ENCODE results near the gene RASD1. TPM values are rescaled to one million over a fixed set of nuclear protein-coding genes. Genes with fewer than 3 reads are reported as not detected.

Gene RASD1
- total and polyA plus RNA-seq, 7 experiments from 2014 or later: 0.35 to 2.5 (median 1.0) TPM; not detected in 2

DNA sequence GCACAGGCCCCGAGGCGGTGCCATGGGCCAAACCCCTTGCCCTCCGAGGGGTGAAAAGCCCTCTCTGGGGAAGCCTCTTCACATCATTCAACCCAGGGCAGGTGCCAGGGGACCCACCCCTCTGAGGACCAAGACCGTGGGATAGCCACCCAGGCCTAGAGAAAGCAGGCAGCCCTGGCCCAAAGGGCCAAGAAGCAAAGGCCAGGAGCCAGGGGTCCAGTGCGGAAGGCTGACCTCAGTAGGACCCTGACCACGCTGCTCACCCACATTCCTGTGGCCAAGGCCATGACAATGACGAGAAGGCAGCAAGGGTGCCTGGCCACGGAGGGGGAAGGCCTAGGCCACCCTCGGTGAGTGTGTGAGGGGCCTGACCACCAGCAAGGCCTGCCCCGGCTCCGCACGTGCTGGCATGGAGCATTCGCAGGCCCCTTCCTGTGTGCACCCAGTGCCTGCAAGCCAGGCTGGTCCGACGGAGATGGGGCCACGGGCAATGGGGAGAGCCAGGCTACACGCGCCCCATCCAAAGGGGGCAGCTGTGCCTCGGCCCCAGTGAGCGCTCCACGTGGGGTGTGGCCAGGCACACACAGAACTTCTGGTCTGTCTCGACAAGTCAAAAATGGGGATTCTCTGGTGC lies 24.5 kb upstream of the RASD1 start:
- Histone ChIP-seq H3K4me3 (ENCODE audit: low read length) (no peak overlapping the region), H3K9me3 (ENCODE audit: control insufficient read depth in 2 of 3, low read length in 3 of 3) (no peaks in the 10 kb centered on the region), H3K27ac (ENCODE audit: low read depth, low read length) (no peak overlapping the region), H3K36me3 (ENCODE audit: control insufficient read depth in 2 of 3, insufficient read depth in 3 of 3, low read length in 3 of 3) (no peaks in the 10 kb centered on the region), H3K27me3 (ENCODE audit: control insufficient read depth in 2 of 2, insufficient read depth in 2 of 2, low read length in 2 of 2) (no peaks in the 10 kb centered on the region), H3K4me1 (ENCODE audit: control insufficient read depth in 2 of 2, insufficient read depth in 2 of 2, low read length in 2 of 2) (no peaks in the 10 kb centered on the region)
- Mint-ChIP-seq H3K4me1 (no peaks in the 10 kb centered on the region), H3K27ac (no peak overlapping the region), H3K27me3 (no peaks in the 10 kb centered on the region), H3K36me3 (peaks cover 0 to 11% (median 0%) of the 10 kb centered on the region in 5 donors), H3K9me3 (peaks cover 0 to 3% (median 0%) of the 10 kb centered on the region in 11 donors), H3K4me3 (no peak overlapping the region)
- ATAC-seq: no peak
- intact Hi-C loops (cut with micrococcal nuclease): no loop called here
- POLR2A ChIA-PET: no interaction called here
- CTCF ChIA-PET: no interaction called here
- no peak for DNase-seq

DNA sequence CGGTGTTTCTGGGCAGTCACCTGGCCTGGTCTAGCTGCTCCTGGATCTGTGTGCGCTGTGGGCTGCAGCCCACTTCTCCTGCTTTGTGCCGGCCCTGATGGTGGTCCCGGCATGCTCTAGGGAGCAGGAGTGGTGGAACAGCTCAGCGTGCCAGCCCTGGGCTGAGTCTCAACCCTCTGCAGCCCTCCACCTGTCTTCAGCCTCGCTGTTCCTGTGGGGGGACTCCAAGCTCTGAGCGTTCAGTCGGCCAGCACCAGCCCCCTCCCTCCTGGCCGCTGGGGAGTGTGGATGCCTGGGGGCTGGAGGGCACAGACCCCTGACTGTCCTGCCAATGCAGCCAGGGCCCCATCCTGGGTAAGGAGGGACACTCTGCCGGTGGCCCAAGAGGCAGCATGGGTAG lies 23.7 kb upstream of the RASD1 start:
- H3K9me3 Mint-ChIP-seq: no peaks in the 10 kb centered on the region
- H3K4me3 Mint-ChIP-seq: no peak overlapping the region
- POLR2A ChIA-PET: no interaction called here
- no peak overlapping the region for H3K27ac ChIP-seq (ENCODE audit: low read depth, low read length)
- CTCF ChIA-PET: no interaction called here
- no peak for ATAC-seq
- H3K27me3 ChIP-seq (ENCODE audit: control insufficient read depth in 2 of 2, insufficient read depth in 2 of 2, low read length in 2 of 2): no peaks in the 10 kb centered on the region
- no peaks in the 10 kb centered on the region for H3K4me1 Mint-ChIP-seq
- H3K27ac Mint-ChIP-seq: no peak overlapping the region
- DNase-seq: peak in 1 of 9 donors; percentile 6
- no peak overlapping the region for H3K4me3 ChIP-seq (ENCODE audit: low read length)
- H3K27me3 Mint-ChIP-seq: no peaks in the 10 kb centered on the region
- H3K36me3 Mint-ChIP-seq: peaks cover 0 to 11% (median 0%) of the 10 kb centered on the region in 5 donors
- H3K36me3 ChIP-seq (ENCODE audit: control insufficient read depth in 2 of 3, insufficient read depth in 3 of 3, low read length in 3 of 3): no peaks in the 10 kb centered on the region
- intact Hi-C loops (cut with micrococcal nuclease): no loop called here
- H3K9me3 ChIP-seq (ENCODE audit: control insufficient read depth in 2 of 3, low read length in 3 of 3): no peaks in the 10 kb centered on the region
- no peaks in the 10 kb centered on the region for H3K4me1 ChIP-seq (ENCODE audit: control insufficient read depth in 2 of 2, insufficient read depth in 2 of 2, low read length in 2 of 2)

DNA sequence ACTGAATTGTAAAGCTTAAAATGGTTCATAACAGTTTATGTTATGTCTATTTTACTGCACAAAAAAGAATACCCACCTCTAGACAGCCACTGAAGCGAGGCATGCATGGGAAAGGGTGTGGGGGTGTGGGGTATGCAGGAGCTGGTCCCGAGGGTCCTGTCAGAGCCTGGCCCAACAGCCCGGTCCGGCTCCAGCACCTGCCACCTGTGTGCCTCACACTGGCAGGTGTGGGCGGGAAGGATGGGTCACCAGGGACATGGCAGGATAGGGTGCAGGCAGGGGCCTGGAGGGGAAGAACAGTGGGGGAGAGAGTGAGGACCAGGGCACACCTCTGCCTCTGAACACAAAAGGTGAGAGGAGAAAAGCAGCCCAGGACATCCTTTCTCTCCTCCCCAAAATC lies 22.8 kb upstream of the RASD1 start:
- H3K4me1 Mint-ChIP-seq: no peaks in the 10 kb centered on the region
- ATAC-seq: no peak

DNA sequence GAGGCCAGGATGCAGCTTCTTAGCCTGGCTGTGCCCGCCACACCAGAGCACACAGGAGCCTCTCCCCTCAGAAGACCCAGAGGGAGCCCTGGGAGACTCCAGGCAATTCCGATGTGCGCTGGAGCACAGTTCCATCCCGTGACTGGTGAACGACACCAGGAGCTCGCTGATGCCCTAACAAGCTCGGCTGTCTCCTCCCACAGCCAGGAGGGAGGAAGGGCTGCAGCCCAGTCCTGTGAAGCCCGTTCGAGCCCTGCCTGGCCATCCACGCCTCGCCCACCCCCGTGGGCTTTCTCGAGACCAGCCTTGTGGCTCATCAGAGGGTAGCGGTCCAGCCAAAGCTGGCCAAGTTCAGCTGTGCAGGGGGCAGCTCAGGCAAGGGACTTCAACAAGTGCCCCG lies 21.8 kb upstream of the RASD1 start:
- Mint-ChIP-seq H3K36me3 (peaks cover 0 to 11% (median 0%) of the 10 kb centered on the region in 5 donors), H3K9me3 (no peaks in the 10 kb centered on the region), H3K4me3 (no peak overlapping the region), H3K27me3 (no peaks in the 10 kb centered on the region), H3K4me1 (no peaks in the 10 kb centered on the region), H3K27ac (no peak overlapping the region)
- no peak overlapping the region for H3K4me3 ChIP-seq (ENCODE audit: low read length)
- intact Hi-C loops (cut with micrococcal nuclease): no loop called here
- ChIA-PET CTCF (no interaction called here), POLR2A (no interaction called here)
- no peaks in the 10 kb centered on the region for H3K4me1 ChIP-seq (ENCODE audit: control insufficient read depth in 2 of 2, insufficient read depth in 2 of 2, low read length in 2 of 2)
- H3K27me3 ChIP-seq (ENCODE audit: control insufficient read depth in 2 of 2, insufficient read depth in 2 of 2, low read length in 2 of 2): no peaks in the 10 kb centered on the region
- DNase-seq: no peak
- ATAC-seq: no peak
- no peaks in the 10 kb centered on the region for H3K36me3 ChIP-seq (ENCODE audit: control insufficient read depth in 2 of 3, insufficient read depth in 3 of 3, low read length in 3 of 3)
- no peaks in the 10 kb centered on the region for H3K9me3 ChIP-seq (ENCODE audit: control insufficient read depth in 2 of 3, low read length in 3 of 3)
- no peak overlapping the region for H3K27ac ChIP-seq (ENCODE audit: low read depth, low read length)

More for the DNA sequence above, 22.8 kb upstream of the RASD1 start:
- no peak for DNase-seq
- Histone ChIP-seq H3K9me3 (ENCODE audit: control insufficient read depth in 2 of 3, low read length in 3 of 3) (no peaks in the 10 kb centered on the region), H3K27me3 (ENCODE audit: control insufficient read depth in 2 of 2, insufficient read depth in 2 of 2, low read length in 2 of 2) (no peaks in the 10 kb centered on the region), H3K27ac (ENCODE audit: low read depth, low read length) (no peak overlapping the region), H3K36me3 (ENCODE audit: control insufficient read depth in 2 of 3, insufficient read depth in 3 of 3, low read length in 3 of 3) (no peaks in the 10 kb centered on the region), H3K4me1 (ENCODE audit: control insufficient read depth in 2 of 2, insufficient read depth in 2 of 2, low read length in 2 of 2) (no peaks in the 10 kb centered on the region), H3K4me3 (ENCODE audit: low read length) (no peak overlapping the region)
- ChIA-PET POLR2A (no interaction called here), CTCF (no interaction called here)
- Mint-ChIP-seq H3K27me3 (no peaks in the 10 kb centered on the region), H3K27ac (no peak overlapping the region), H3K4me3 (no peak overlapping the region), H3K36me3 (peaks cover 0 to 11% (median 0%) of the 10 kb centered on the region in 5 donors), H3K9me3 (no peaks in the 10 kb centered on the region)
- intact Hi-C loops (cut with micrococcal nuclease): no loop called here

DNA sequence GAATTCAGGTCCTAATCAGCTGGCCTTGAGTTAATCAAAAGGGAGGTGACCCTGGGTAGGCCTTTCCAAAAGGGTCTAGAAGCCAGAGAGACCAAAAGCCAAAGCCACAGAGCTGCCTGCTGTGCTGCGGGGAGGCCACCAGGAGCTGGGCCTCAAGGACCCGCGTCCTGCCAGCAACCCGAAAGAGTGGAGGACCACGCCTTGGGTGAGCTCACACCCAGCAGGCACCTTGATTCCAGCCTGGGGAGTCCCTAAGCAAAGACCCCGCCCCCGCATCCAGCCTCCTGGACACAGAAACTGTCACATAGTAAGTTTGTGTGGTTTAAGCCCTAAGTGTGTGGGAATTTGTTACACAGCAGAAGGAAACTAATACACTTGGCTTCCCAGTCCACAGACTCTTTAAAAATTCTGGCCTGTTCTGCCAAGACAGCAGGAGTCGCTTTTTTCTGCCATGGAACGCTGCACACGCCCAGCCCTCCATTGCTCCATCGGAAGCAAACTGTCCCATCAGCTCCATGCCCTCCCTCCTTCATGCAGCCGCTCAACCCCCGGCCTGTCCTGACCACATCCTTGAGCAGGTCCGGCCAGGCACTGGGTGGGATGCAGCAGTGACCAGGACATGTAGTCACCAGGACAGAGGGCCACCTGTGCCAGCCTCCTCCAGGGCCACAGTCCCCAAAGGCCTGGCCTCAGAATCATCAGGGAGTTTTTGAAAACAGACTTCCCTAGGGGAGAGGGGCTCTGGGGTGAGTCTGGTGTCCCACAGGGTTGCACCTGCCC lies 20.9 kb upstream of the RASD1 start:
- intact Hi-C loops (cut with micrococcal nuclease): no loop called here

DNA sequence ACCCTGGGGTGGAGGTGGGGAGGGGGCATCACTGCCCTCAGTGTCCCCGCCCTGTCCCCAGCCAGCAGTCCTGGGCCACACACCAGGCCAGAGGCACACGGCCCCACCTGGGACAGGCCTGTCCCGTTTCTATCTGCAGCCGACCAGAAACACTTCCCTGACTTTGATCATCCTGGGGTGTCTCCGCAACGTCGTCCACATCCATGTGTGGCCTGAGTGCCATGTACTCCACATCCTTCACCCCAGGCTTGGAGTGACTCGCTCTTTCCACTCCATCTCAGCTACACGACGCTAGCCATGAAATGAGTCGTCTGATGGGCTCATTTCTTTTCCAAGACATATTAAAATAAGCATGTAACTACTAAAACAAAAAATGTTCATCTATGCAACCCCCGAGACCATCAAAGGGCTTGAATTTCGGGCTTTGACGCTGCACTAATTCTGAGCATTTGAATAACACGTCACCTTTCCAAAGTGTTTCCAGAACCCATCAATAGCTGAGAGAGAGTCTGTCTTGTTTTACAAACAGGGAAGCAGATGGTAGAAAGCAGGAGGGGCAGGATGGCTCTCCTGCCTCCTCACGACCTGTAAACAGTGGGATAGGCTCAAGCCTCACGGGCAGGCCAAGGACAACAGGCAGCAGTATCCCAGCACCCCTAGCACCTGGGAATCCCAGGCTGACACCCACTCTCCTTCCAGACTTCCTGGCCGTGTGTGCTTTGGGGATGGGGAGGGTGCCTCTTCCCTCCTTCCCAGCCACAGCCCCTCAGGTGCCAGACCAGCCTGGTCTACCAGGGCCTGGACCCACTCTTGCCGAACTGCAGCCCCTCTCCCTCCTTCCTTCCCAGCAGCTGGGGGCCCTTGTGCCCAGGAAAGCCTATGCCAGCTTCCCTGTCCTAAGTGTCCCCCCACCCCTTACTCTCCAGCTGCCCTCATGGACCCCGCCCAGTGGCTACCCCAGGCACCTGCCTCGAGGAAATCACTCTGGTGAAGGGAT lies 20.0 kb upstream of the RASD1 start:
- H3K27me3 ChIP-seq (ENCODE audit: control insufficient read depth in 2 of 2, insufficient read depth in 2 of 2, low read length in 2 of 2): no peaks in the 10 kb centered on the region
- H3K36me3 Mint-ChIP-seq: peaks cover 0 to 5% (median 0%) of the 10 kb centered on the region in 5 donors
- no peak overlapping the region for H3K27ac ChIP-seq (ENCODE audit: low read depth, low read length)
- no peak overlapping the region for H3K4me3 Mint-ChIP-seq
- no peaks in the 10 kb centered on the region for H3K9me3 Mint-ChIP-seq
- POLR2A ChIA-PET: interaction anchor here (0.6 kb wide), 1 partner anchor 43 kb away, joined by 5 read pairs; no protein-coding TSS in a partner anchor
- H3K4me1 ChIP-seq (ENCODE audit: control insufficient read depth in 2 of 2, insufficient read depth in 2 of 2, low read length in 2 of 2): no peaks in the 10 kb centered on the region
- DNase-seq (peak in 1 of 9 donors; percentile 3), ATAC-seq (no peak)
- no peaks in the 10 kb centered on the region for H3K36me3 ChIP-seq (ENCODE audit: control insufficient read depth in 2 of 3, insufficient read depth in 3 of 3, low read length in 3 of 3)
- no peaks in the 10 kb centered on the region for H3K9me3 ChIP-seq (ENCODE audit: control insufficient read depth in 2 of 3, low read length in 3 of 3)
- no peak overlapping the region for H3K4me3 ChIP-seq (ENCODE audit: low read length)
- intact Hi-C loops (cut with micrococcal nuclease): no loop called here
- H3K27ac Mint-ChIP-seq: peak overlapping the region in 2 of 9 donors; percentile 54 to 62
- no peaks in the 10 kb centered on the region for H3K27me3 Mint-ChIP-seq
- H3K4me1 Mint-ChIP-seq: peaks cover 0 to 1% (median 0%) of the 10 kb centered on the region in 7 donors
- CTCF ChIA-PET: no interaction called here

More for the DNA sequence above, 20.9 kb upstream of the RASD1 start:
- Histone ChIP-seq H3K27me3 (ENCODE audit: control insufficient read depth in 2 of 2, insufficient read depth in 2 of 2, low read length in 2 of 2) (no peaks in the 10 kb centered on the region), H3K27ac (ENCODE audit: low read depth, low read length) (no peak overlapping the region), H3K4me3 (ENCODE audit: low read length) (no peak overlapping the region), H3K4me1 (ENCODE audit: control insufficient read depth in 2 of 2, insufficient read depth in 2 of 2, low read length in 2 of 2) (no peaks in the 10 kb centered on the region), H3K9me3 (ENCODE audit: control insufficient read depth in 2 of 3, low read length in 3 of 3) (no peaks in the 10 kb centered on the region), H3K36me3 (ENCODE audit: control insufficient read depth in 2 of 3, insufficient read depth in 3 of 3, low read length in 3 of 3) (no peaks in the 10 kb centered on the region)
- Mint-ChIP-seq H3K27me3 (no peaks in the 10 kb centered on the region), H3K4me3 (no peak overlapping the region), H3K27ac (no peak overlapping the region), H3K9me3 (no peaks in the 10 kb centered on the region), H3K4me1 (peaks cover 0 to under 1% (median 0%) of the 10 kb centered on the region in 7 donors), H3K36me3 (peaks cover 0 to 8% (median 0%) of the 10 kb centered on the region in 5 donors)
- ATAC-seq (no peak), DNase-seq (peak in 1 of 9 donors; percentile 5)
- ChIA-PET POLR2A (interaction anchor here (0.6 kb wide), 1 partner anchor 44 kb away, joined by 5 read pairs; no protein-coding TSS in a partner anchor), CTCF (no interaction called here)

All from naive thymus-derived CD4-positive, alpha-beta T cell (primary cell).